ENCODE data around the gene ALG14. TPM values are rescaled to one million over a fixed set of nuclear protein-coding genes. Genes with fewer than 3 reads are reported as not detected.

Gene ALG14
- total and polyA plus RNA-seq, 7 experiments from 2014 or later, result 1.1 to 3.2 (median 1.7) TPM

DNA sequence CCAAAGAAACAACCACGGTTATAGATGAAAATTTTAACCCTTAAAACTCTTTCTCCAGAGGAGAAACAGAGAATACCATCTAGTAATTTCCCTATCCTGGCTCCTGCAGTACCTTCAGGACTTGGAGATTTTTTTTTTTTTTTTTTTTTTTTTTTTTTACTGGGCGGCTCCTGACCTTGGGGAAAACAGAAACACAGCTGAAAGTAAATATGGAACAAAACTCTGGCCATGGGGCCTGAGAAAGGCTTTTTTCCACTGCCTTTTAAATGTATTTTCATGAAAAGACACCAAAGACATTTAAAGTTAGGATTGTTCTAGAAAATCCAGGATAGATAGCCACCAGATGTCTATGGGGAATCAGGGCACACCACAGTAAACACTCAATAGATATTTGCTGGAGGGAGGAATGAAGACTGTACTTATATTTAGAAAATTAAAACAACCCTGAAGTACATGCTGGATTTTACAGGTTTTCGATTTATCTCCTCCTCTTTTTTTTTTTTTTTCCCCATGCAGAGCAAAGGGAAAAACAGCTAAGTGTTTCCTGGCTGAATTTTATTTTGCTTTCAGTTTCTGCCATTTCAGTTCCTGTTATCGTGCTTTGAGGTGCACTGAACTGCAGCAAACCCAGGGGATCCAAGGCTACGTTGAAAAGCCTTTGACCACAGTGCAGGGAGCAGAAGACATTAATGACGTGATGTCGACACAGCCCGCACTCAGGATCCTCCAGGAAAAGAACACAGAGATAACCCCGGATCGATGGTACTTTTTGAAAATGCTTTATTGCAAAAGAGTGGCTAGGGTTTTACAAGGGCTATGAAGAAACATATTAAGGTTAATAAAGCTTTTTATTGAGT lies 110.1 kb downstream of the ALG14 start:
- peaks cover 0 to 3% (median 1%) of the 10 kb centered on the region in 5 donors for H3K36me3 Mint-ChIP-seq
- intact Hi-C loops (cut with micrococcal nuclease), result loop anchor here (1.0 to 5.0 kb wide), 7 partner anchors 36 to 1055 kb away; partner anchors contain the start of genes ALG14 (in 2 of the 2), CNN3 (in 1 of the 2), GCLM (in 1 of the 2) and RWDD3 (in 1 of the 2)
- H3K4me1 Mint-ChIP-seq, result peaks cover 0 to 31% (median 15%) of the 10 kb centered on the region in 7 donors
- peak overlapping the region; percentile 87 to 99 (median 96) for H3K27ac Mint-ChIP-seq
- Histone ChIP-seq H3K9me3 (ENCODE audit: control insufficient read depth in 2 of 3, low read length in 3 of 3) (no peaks in the 10 kb centered on the region), H3K36me3 (ENCODE audit: control insufficient read depth in 2 of 3, insufficient read depth in 3 of 3, low read length in 3 of 3) (no peaks in the 10 kb centered on the region), H3K27ac (ENCODE audit: low read depth, low read length) (peak overlapping the region; percentile 68), H3K4me3 (ENCODE audit: low read length) (peak overlapping the region; percentile 53), H3K27me3 (ENCODE audit: control insufficient read depth in 2 of 2, insufficient read depth in 2 of 2, low read length in 2 of 2) (no peaks in the 10 kb centered on the region), H3K4me1 (ENCODE audit: control insufficient read depth in 2 of 2, insufficient read depth in 2 of 2, low read length in 2 of 2) (peaks cover 0 to 18% of the 10 kb centered on the region in 2 donors)
- H3K9me3 Mint-ChIP-seq, result no peaks in the 10 kb centered on the region
- H3K4me3 Mint-ChIP-seq, result peak overlapping the region; percentile 82 to 99 (median 90)
- DNase-seq, result peak in 7 of 9 donors; percentile 21 to 41 (median 35)
- H3K27me3 Mint-ChIP-seq, result no peaks in the 10 kb centered on the region
- CTCF ChIA-PET, result interaction anchor here (1.3 kb wide), 1 partner anchor 108 kb away, joined by 4 read pairs; no protein-coding TSS in a partner anchor
- POLR2A ChIA-PET, result interaction anchor here (0.6 to 0.7 kb wide), 2 partner anchors 108 to 143 kb away, joined by 3 to 7 read pairs; no protein-coding TSS in a partner anchor
- peak; percentile 73 for ATAC-seq

DNA sequence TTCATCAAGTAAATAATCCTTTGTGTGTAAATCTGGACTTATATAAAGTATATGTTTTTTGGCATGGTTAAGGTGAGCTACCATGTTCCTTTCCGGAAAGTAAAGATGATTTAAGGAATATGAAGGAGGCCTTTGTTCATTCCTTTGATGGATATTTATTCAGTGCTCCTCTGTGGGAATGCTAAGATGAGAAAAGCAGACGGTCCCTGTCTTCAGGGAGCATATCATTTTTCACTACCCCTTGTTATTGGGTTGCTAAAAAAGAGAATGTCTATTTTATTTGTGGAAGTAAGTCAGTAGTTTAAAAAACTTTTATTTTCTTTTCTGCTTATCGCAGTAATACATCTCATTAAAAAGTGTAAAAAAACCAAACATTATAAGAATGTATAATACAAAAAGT lies 110.8 kb downstream of the ALG14 start:
- CTCF ChIA-PET, result interaction anchor here (0.6 kb wide), 1 partner anchor 78 kb away, joined by 3 read pairs; no protein-coding TSS in a partner anchor
- H3K27ac ChIP-seq (ENCODE audit: low read depth, low read length), result no peak overlapping the region

GRCh38 chr1:94961582-94961981 lies 111.2 kb downstream of the ALG14 start:
- Histone ChIP-seq H3K36me3 (ENCODE audit: control insufficient read depth in 2 of 3, insufficient read depth in 3 of 3, low read length in 3 of 3) (no peaks in the 10 kb centered on the region), H3K4me3 (ENCODE audit: low read length) (no peak overlapping the region), H3K4me1 (ENCODE audit: control insufficient read depth in 2 of 2, insufficient read depth in 2 of 2, low read length in 2 of 2) (peaks cover 0 to 18% of the 10 kb centered on the region in 2 donors), H3K27ac (ENCODE audit: low read depth, low read length) (no peak overlapping the region), H3K27me3 (ENCODE audit: control insufficient read depth in 2 of 2, insufficient read depth in 2 of 2, low read length in 2 of 2) (no peaks in the 10 kb centered on the region), H3K9me3 (ENCODE audit: control insufficient read depth in 2 of 3, low read length in 3 of 3) (no peaks in the 10 kb centered on the region)
- ChIA-PET POLR2A (interaction anchor here (0.7 kb wide), 1 partner anchor 274 kb away, joined by 3 read pairs; no protein-coding TSS in a partner anchor), CTCF (interaction anchor here (0.6 kb wide), 1 partner anchor 78 kb away, joined by 3 read pairs; no protein-coding TSS in a partner anchor)
- Mint-ChIP-seq H3K4me3 (peak overlapping the region in 7 of 10 donors; percentile 32 to 99 (median 88)), H3K4me1 (peaks cover 0 to 31% (median 15%) of the 10 kb centered on the region in 7 donors), H3K36me3 (peaks cover 0 to 4% (median 1%) of the 10 kb centered on the region in 5 donors), H3K27ac (peak overlapping the region in 5 of 9 donors; percentile 23 to 99 (median 48)), H3K27me3 (no peaks in the 10 kb centered on the region), H3K9me3 (no peaks in the 10 kb centered on the region)
- DNase-seq (no peak), ATAC-seq (no peak)
- intact Hi-C loops (cut with micrococcal nuclease), result loop anchor here in 1 of 2 donors (5.0 kb wide), 2 partner anchors 79 to 1054 kb away; partner anchors contain the start of gene GCLM

More for the DNA sequence above, 110.8 kb downstream of the ALG14 start:
- POLR2A ChIA-PET, result no interaction called here
- DNase-seq (no peak), ATAC-seq (no peak)
- Mint-ChIP-seq H3K4me3 (peak overlapping the region in 9 of 10 donors; percentile 20 to 99 (median 88)), H3K27ac (peak overlapping the region in 8 of 9 donors; percentile 23 to 99 (median 96)), H3K36me3 (peaks cover 0 to 4% (median 1%) of the 10 kb centered on the region in 5 donors), H3K27me3 (no peaks in the 10 kb centered on the region), H3K4me1 (peaks cover 0 to 31% (median 15%) of the 10 kb centered on the region in 7 donors), H3K9me3 (no peaks in the 10 kb centered on the region)
- H3K27me3 ChIP-seq (ENCODE audit: control insufficient read depth in 2 of 2, insufficient read depth in 2 of 2, low read length in 2 of 2), result no peaks in the 10 kb centered on the region
- no peaks in the 10 kb centered on the region for H3K9me3 ChIP-seq (ENCODE audit: control insufficient read depth in 2 of 3, low read length in 3 of 3)
- no peaks in the 10 kb centered on the region for H3K36me3 ChIP-seq (ENCODE audit: control insufficient read depth in 2 of 3, insufficient read depth in 3 of 3, low read length in 3 of 3)
- H3K4me1 ChIP-seq (ENCODE audit: control insufficient read depth in 2 of 2, insufficient read depth in 2 of 2, low read length in 2 of 2), result peaks cover 0 to 18% of the 10 kb centered on the region in 2 donors
- H3K4me3 ChIP-seq (ENCODE audit: low read length), result no peak overlapping the region
- intact Hi-C loops (cut with micrococcal nuclease), result loop anchor here (1.0 to 5.0 kb wide), 6 partner anchors 35 to 1055 kb away; partner anchors contain the start of genes ALG14 (in 2 of the 2), CNN3 (in 1 of the 2), GCLM (in 1 of the 2) and RWDD3 (in 1 of the 2)

GRCh38 chr1:94958081-94958480 lies 114.7 kb downstream of the ALG14 start:
- DNase-seq, result no peak
- CTCF ChIA-PET, result no interaction called here
- POLR2A ChIA-PET, result no interaction called here
- H3K9me3 Mint-ChIP-seq, result peaks cover 0 to 2% (median 0%) of the 10 kb centered on the region in 11 donors
- ATAC-seq, result no peak
- H3K4me1 Mint-ChIP-seq, result peaks cover 0 to 20% (median 13%) of the 10 kb centered on the region in 7 donors
- H3K27me3 Mint-ChIP-seq, result no peaks in the 10 kb centered on the region
- H3K4me1 ChIP-seq (ENCODE audit: control insufficient read depth in 2 of 2, insufficient read depth in 2 of 2, low read length in 2 of 2), result peaks cover 0 to 14% of the 10 kb centered on the region in 2 donors
- intact Hi-C loops (cut with micrococcal nuclease), result no loop called here
- no peak overlapping the region for H3K27ac Mint-ChIP-seq
- H3K36me3 Mint-ChIP-seq, result peaks cover 0 to 4% (median 1%) of the 10 kb centered on the region in 5 donors
- no peaks in the 10 kb centered on the region for H3K27me3 ChIP-seq (ENCODE audit: control insufficient read depth in 2 of 2, insufficient read depth in 2 of 2, low read length in 2 of 2)
- H3K27ac ChIP-seq (ENCODE audit: low read depth, low read length), result no peak overlapping the region
- H3K36me3 ChIP-seq (ENCODE audit: control insufficient read depth in 2 of 3, insufficient read depth in 3 of 3, low read length in 3 of 3), result no peaks in the 10 kb centered on the region
- H3K4me3 ChIP-seq (ENCODE audit: low read length), result no peak overlapping the region
- H3K9me3 ChIP-seq (ENCODE audit: control insufficient read depth in 2 of 3, low read length in 3 of 3), result no peaks in the 10 kb centered on the region
- no peak overlapping the region for H3K4me3 Mint-ChIP-seq

- DNase-seq, result no peak
- no peak overlapping the region for H3K4me3 ChIP-seq (ENCODE audit: low read length)
- Mint-ChIP-seq H3K4me3 (no peak overlapping the region), H3K27ac (peak overlapping the region in 1 of 9 donors; percentile 38), H3K27me3 (no peaks in the 10 kb centered on the region), H3K4me1 (peaks cover 0 to 2% (median 0%) of the 10 kb centered on the region in 7 donors), H3K36me3 (peaks cover 0 to 7% (median 0%) of the 10 kb centered on the region in 5 donors), H3K9me3 (peaks cover 0 to 2% (median 0%) of the 10 kb centered on the region in 11 donors)
- no peaks in the 10 kb centered on the region for H3K9me3 ChIP-seq (ENCODE audit: control insufficient read depth in 2 of 3, low read length in 3 of 3)
- no peaks in the 10 kb centered on the region for H3K4me1 ChIP-seq (ENCODE audit: control insufficient read depth in 2 of 2, insufficient read depth in 2 of 2, low read length in 2 of 2)
- H3K27ac ChIP-seq (ENCODE audit: low read depth, low read length), result no peak overlapping the region
- intact Hi-C loops (cut with micrococcal nuclease), result no loop called here
- POLR2A ChIA-PET, result no interaction called here
- no peaks in the 10 kb centered on the region for H3K27me3 ChIP-seq (ENCODE audit: control insufficient read depth in 2 of 2, insufficient read depth in 2 of 2, low read length in 2 of 2)
- CTCF ChIA-PET, result no interaction called here
- no peaks in the 10 kb centered on the region for H3K36me3 ChIP-seq (ENCODE audit: control insufficient read depth in 2 of 3, insufficient read depth in 3 of 3, low read length in 3 of 3)
- ATAC-seq, result no peak
Measured at GRCh38 chr1:94955767-94956632, 116.8 kb downstream of the ALG14 start.

All from naive thymus-derived CD4-positive, alpha-beta T cell (primary cell).